GM21526 (cell line): ENCODE data around the gene CLSTN3.

ENCODE experiments used
- ATAC-seq: cut with Tn5 transposase; IDR thresholded peaks from one replicate; pipeline ENCODE4 v1.9.1; 2021; ENCODE audit warnings: moderate library complexity; ENCODE audit not compliant: unreplicated experiment, low FRiP score

The CLSTN3 gene

GRCh38 chr12:7146228-7146627, 16.1 kb downstream of the CLSTN3 start:
- ATAC-seq: no peak

- no peak for ATAC-seq
Measured at GRCh38 chr12:7146906-7147305, 16.7 kb downstream of the CLSTN3 start.

- no peak for ATAC-seq
Measured at GRCh38 chr12:7150356-7150755, 20.2 kb downstream of the CLSTN3 start.

- ATAC-seq: no peak
Measured at GRCh38 chr12:7150841-7151240, 20.7 kb downstream of the CLSTN3 start.

DNA sequence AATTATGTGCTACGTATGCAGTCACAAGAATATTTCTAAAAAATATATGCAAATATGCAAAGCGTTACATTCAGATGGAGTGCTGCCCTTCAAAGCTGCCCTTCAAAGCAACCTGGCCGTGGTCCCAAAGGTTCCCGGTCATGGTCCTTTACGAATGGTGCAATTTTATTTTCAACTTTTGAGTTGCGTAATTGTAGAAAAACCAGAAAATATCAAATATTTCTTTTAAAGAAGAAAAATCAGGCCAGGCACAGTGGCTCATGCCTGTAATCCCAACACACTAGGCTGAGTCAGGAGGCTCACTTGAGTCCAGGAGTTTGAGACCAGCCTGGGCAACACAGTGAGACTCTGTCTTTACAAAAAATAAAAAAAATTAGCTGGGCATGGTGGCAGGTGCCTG, 21.4 kb downstream of the CLSTN3 start:
- ATAC-seq: no peak

- no peak for ATAC-seq
Measured at GRCh38 chr12:7152818-7153217, 22.6 kb downstream of the CLSTN3 start.

- no peak for ATAC-seq
Measured at GRCh38 chr12:7154042-7154441, 23.9 kb downstream of the CLSTN3 start.

- ATAC-seq: no peak
Measured at GRCh38 chr12:7154901-7155470, 24.8 kb downstream of the CLSTN3 start.

GRCh38 chr12:7155471-7156034, 25.4 kb downstream of the CLSTN3 start:
- ATAC-seq: no peak

DNA sequence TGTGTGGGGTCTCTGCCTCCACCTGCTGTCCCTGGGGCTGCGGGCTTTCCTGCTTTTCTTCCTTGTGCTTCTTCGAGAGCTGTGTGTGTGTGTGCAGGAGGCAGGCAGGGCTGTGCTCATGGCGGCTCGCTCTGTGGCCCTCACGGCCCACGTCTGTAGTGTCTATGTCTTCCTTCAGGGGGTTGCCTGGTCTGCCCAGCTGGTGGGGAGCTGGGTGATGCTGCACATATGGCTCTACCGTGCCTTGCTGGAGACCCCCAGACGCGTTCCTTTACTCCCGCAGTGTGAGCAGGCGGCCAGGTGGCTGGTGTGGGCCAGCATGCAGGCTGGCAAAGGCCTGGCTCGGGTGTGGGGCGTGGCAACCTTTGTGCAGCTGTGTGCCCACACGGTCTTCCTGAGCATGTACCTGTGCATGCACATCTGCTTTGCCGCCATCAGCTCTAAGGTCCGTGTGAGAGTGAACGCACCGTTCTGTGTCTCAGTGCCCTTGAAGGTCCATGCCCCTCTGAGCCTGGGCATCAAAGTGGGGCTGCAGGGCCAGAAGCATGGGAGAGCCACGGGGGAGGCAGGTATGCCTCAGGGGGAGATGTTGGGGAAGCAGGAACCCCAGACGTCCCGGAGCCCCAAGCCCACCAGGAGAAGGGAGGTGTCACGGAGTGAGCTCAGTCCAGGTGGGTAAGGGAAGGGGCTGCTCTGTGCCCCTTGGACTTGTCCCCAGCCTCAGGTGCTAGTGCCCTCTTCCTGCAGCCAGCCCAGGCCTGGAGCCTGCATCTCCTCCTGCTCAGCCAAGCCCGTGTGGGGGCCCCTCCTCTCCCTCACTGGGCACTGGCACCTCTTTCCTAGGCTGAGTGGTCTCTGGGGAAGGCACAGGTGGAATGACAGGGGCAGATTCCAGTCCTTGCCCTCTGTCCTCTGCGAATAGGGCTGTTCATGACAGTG, 26.4 kb downstream of the CLSTN3 start:
- no peak for ATAC-seq

GRCh38 chr12:7157391-7157790, 27.2 kb downstream of the CLSTN3 start:
- no peak for ATAC-seq

- ATAC-seq: no peak
Measured at GRCh38 chr12:7158781-7159609, 28.8 kb downstream of the CLSTN3 start.

- ATAC-seq: no peak
Measured at GRCh38 chr12:7160183-7160582, 30.0 kb downstream of the CLSTN3 start.

DNA sequence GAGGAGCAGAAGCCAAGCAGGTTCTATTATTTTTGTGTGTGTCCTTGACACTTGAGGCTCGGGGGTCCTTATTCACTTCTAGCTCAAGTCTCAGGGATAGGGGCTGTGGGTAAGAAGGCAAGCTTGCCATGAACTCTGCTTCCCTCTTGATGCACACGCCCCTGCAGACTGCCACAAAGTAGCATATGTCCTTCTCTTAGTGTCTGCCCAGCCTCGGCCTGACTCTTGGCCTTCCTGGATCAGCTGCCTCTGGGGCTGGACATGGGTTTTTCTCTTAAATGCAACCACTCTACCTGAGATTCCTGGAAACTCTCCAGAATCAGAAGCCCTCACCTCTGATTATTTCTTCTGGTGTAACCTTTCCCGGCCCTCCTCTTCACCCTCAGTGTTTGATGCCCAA, 31.2 kb downstream of the CLSTN3 start:
- no peak for ATAC-seq

GRCh38 chr12:7161811-7162210, 31.6 kb downstream of the CLSTN3 start:
- no peak for ATAC-seq

DNA sequence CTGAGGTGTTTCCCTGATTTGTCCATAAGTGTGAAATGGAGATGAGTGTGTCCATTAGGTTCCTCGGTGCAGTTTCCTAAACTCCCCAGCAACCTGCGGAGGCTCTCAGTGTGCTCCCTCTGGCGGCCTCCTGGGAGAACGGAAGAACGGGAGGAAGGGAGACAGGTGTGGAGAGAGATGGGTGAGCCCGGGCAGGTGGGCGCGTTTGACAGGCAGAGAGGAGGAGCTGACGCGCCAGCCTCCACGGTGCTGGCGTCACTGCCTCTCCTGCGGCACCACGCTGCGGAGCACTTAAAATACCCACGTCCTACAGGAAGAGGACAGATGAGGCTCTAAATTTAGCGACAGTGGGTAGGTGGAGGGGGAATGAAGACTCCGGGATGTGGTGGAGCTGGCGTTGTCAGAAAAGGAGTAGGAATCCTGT, 32.5 kb downstream of the CLSTN3 start:
- ATAC-seq: no peak

DNA sequence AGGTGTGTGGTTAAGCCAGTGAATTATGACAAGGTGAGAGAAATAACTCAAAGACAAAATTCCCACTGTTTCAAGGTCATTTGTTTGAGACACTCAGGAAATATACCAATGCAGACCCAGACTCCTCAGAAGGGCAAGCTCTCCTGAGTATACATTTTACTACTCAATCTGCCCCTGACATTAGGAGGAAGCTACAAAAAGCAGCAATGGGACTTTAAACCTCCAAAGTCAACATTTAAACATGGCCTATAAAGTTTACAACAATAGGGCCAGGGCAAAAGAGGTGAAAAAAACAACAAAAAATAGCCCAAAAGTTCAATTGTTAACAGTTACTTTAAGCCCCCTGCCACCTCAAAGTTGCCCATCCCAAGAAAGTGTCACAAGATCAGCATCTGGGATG, 39.8 kb downstream of the CLSTN3 start:
- ATAC-seq: no peak

DNA sequence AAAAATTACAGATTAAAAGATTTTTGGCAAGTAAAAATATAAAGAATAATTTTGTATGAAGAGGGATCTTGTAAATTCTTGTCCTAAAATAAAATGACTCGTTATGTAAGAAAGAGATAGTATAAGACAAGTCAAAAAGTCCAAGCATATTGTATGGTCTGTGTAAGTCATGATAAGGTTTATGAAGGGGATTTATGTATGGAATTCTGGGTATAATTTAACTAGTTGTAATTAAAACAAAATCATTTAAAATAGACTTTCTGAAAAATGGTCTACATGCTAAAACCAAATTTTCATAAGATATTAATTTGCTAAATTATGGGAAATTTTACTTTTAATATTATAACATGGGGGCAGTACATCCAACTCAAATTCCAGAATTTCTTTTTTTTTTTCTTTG, 41.7 kb downstream of the CLSTN3 start:
- ATAC-seq: no peak

DNA sequence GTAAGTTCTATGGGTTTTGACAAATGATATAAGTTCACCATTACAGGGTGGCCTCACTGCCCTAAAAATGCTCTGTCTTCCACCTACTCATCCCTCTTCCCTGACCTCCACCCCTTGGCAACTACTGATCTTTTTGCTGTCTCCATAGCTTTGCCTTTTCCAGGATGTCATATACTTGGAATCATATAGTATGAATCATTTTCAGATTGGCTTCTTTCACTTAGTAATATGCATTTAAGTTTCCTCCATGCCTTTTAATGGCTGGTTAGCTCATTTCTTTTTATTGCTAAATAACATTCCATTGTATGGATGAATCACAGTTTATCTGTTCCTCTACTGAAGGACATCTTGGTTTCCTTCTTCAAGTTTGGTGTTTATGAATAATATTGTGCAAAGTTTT, 45.3 kb downstream of the CLSTN3 start:
- ATAC-seq: no peak

- ATAC-seq: no peak
Measured at GRCh38 chr12:7176595-7176994, 46.4 kb downstream of the CLSTN3 start.

DNA sequence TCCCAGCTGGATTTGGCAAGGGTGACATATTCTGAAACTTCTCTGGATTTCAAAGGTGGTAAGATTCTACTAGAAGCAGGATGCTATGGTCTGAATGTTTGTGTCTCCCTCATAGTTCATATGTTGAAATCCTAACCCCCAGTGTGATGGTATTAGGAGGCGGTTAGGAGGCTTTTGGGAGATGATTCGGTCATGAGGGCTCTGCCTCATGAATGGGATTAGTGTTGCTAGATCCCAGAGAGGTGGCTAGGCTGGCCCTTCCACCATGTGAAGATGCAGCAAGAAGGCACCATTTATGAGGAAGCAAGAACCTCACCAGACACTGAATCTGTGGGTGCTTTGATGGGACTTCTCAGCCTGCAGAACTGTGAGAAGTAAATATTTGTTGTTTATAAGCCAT, 48.3 kb downstream of the CLSTN3 start:
- ATAC-seq: no peak
